ENCODE measurements around the gene SMIM10L1.

SMIM10L1 gene

GRCh38 chr12:11171145-11171968 lies at the start of gene SMIM10L1:
Gene SMIM10L1 (plus strand): TSS chr12:11171194. CDS start chr12:11171357, 163 bp downstream.
- ATAC-seq = peak; percentile 97
- no peaks in the 10 kb centered on the region for H3K9me3 Mint-ChIP-seq
- peaks cover 52% of the 10 kb centered on the region for H3K4me1 Mint-ChIP-seq

GRCh38 chr12:11130382-11130781 lies 40.6 kb upstream of the SMIM10L1 start:
- Mint-ChIP-seq H3K4me3 (no peak overlapping the region), H3K4me1 (peaks cover 20% of the 10 kb centered on the region), H3K27me3 (no peaks in the 10 kb centered on the region), H3K27ac (no peak overlapping the region), H3K9me3 (peaks cover 0 to 9% of the 10 kb centered on the region in 2 donors)
- ATAC-seq (no peak), DNase-seq (no peak)

More at GRCh38 chr12:11171145-11171968, at the start of gene SMIM10L1:
- no peaks in the 10 kb centered on the region for H3K27me3 Mint-ChIP-seq
- DNase-seq = peak; percentile 87 to 91
- H3K4me3 Mint-ChIP-seq = peak within 1 kb of the TSS; percentile 93 to 98
- H3K27ac Mint-ChIP-seq = peak within 1 kb of the TSS; percentile 99 to 100

GRCh38 chr12:11130999-11131398 lies 40.0 kb upstream of the SMIM10L1 start:
- no peak for DNase-seq
- ATAC-seq = no peak
- Mint-ChIP-seq H3K4me3 (no peak overlapping the region), H3K9me3 (peaks cover 0 to 9% of the 10 kb centered on the region in 2 donors), H3K27ac (no peak overlapping the region), H3K4me1 (peaks cover 24% of the 10 kb centered on the region), H3K27me3 (no peaks in the 10 kb centered on the region)

GRCh38 chr12:11133162-11133561 lies 37.8 kb upstream of the SMIM10L1 start:
- Mint-ChIP-seq H3K9me3 (peaks cover 0 to 4% of the 10 kb centered on the region in 2 donors), H3K27ac (no peak overlapping the region), H3K27me3 (no peaks in the 10 kb centered on the region), H3K4me1 (peaks cover 37% of the 10 kb centered on the region), H3K4me3 (no peak overlapping the region)
- ATAC-seq = no peak
- no peak for DNase-seq

GRCh38 chr12:11133816-11134215 lies 37.2 kb upstream of the SMIM10L1 start:
- Mint-ChIP-seq H3K27ac (no peak overlapping the region), H3K4me3 (no peak overlapping the region), H3K27me3 (no peaks in the 10 kb centered on the region), H3K4me1 (peaks cover 37% of the 10 kb centered on the region), H3K9me3 (peaks cover 0 to 4% of the 10 kb centered on the region in 2 donors)
- no peak for DNase-seq
- no peak for ATAC-seq

- no peak for ATAC-seq
- Mint-ChIP-seq H3K4me3 (no peak within 1 kb of the TSS), H3K4me1 (peaks cover 37% of the 10 kb centered on the region), H3K9me3 (peaks cover 0 to 4% of the 10 kb centered on the region in 2 donors), H3K27ac (no peak within 1 kb of the TSS), H3K27me3 (no peaks in the 10 kb centered on the region)
- no peak for DNase-seq
Observed at GRCh38 chr12:11134305-11134704, 36.7 kb upstream of the SMIM10L1 start, which contains the start of gene TAS2R30. Gene TAS2R30 (minus strand): TSS chr12:11134644. CDS start chr12:11134244, 400 bp downstream.

- H3K27ac Mint-ChIP-seq = no peak overlapping the region
- DNase-seq (no peak), ATAC-seq (peak; percentile 72)
- no peaks in the 10 kb centered on the region for H3K27me3 Mint-ChIP-seq
- no peak overlapping the region for H3K4me3 Mint-ChIP-seq
- H3K9me3 Mint-ChIP-seq = peaks cover 0 to 4% of the 10 kb centered on the region in 2 donors
- peaks cover 37% of the 10 kb centered on the region for H3K4me1 Mint-ChIP-seq
Observed at GRCh38 chr12:11136075-11136474, 34.9 kb upstream of the SMIM10L1 start.

- DNase-seq (no peak), ATAC-seq (no peak)
- Mint-ChIP-seq H3K27ac (no peak overlapping the region), H3K9me3 (peaks cover 16 to 26% of the 10 kb centered on the region in 2 donors), H3K4me3 (no peak overlapping the region), H3K4me1 (peaks cover 17% of the 10 kb centered on the region), H3K27me3 (no peaks in the 10 kb centered on the region)
Observed at GRCh38 chr12:11143352-11143751, 27.6 kb upstream of the SMIM10L1 start.

- Mint-ChIP-seq H3K27me3 (no peaks in the 10 kb centered on the region), H3K9me3 (peaks cover 16 to 26% of the 10 kb centered on the region in 2 donors), H3K27ac (no peak overlapping the region), H3K4me3 (no peak overlapping the region), H3K4me1 (peaks cover 17% of the 10 kb centered on the region)
- ATAC-seq (no peak), DNase-seq (no peak)
Observed at GRCh38 chr12:11144297-11144696, 26.7 kb upstream of the SMIM10L1 start.

- Mint-ChIP-seq H3K9me3 (peaks cover 21 to 26% of the 10 kb centered on the region in 2 donors), H3K27me3 (no peaks in the 10 kb centered on the region), H3K4me1 (peaks cover 10% of the 10 kb centered on the region), H3K4me3 (no peak overlapping the region), H3K27ac (no peak overlapping the region)
- ATAC-seq (no peak), DNase-seq (no peak)
Observed at GRCh38 chr12:11147420-11147819, 23.6 kb upstream of the SMIM10L1 start.

GRCh38 chr12:11150832-11151231 lies 20.2 kb upstream of the SMIM10L1 start:
- Mint-ChIP-seq H3K4me1 (peaks cover under 1% of the 10 kb centered on the region), H3K4me3 (no peak overlapping the region), H3K27ac (no peak overlapping the region), H3K27me3 (no peaks in the 10 kb centered on the region), H3K9me3 (peaks cover 6% of the 10 kb centered on the region in 2 donors)
- no peak for DNase-seq
- ATAC-seq = no peak

- Mint-ChIP-seq H3K9me3 (peaks cover 9 to 13% of the 10 kb centered on the region in 2 donors), H3K27ac (no peak overlapping the region), H3K4me1 (peaks cover 9% of the 10 kb centered on the region), H3K4me3 (no peak overlapping the region), H3K27me3 (no peaks in the 10 kb centered on the region)
- ATAC-seq = no peak
- DNase-seq = no peak
Observed at GRCh38 chr12:11152725-11153124, 18.3 kb upstream of the SMIM10L1 start.

- peaks cover 9 to 13% of the 10 kb centered on the region in 2 donors for H3K9me3 Mint-ChIP-seq
Observed at GRCh38 chr12:11154400-11154925, 16.5 kb upstream of the SMIM10L1 start.

GRCh38 chr12:11158885-11159444 lies 12.0 kb upstream of the SMIM10L1 start:
- Mint-ChIP-seq H3K9me3 (peaks cover 8 to 9% of the 10 kb centered on the region in 2 donors), H3K27ac (no peak overlapping the region), H3K4me3 (no peak overlapping the region), H3K4me1 (peaks cover 41% of the 10 kb centered on the region), H3K27me3 (no peaks in the 10 kb centered on the region)
- ATAC-seq (no peak), DNase-seq (no peak)

More at GRCh38 chr12:11154400-11154925, 16.5 kb upstream of the SMIM10L1 start:
- ATAC-seq (no peak), DNase-seq (no peak)
- peaks cover 14% of the 10 kb centered on the region for H3K4me1 Mint-ChIP-seq
- no peak overlapping the region for H3K27ac Mint-ChIP-seq
- no peaks in the 10 kb centered on the region for H3K27me3 Mint-ChIP-seq
- no peak overlapping the region for H3K4me3 Mint-ChIP-seq

GRCh38 chr12:11162502-11162901 lies 8.5 kb upstream of the SMIM10L1 start:
- Mint-ChIP-seq H3K4me3 (no peak overlapping the region), H3K27me3 (no peaks in the 10 kb centered on the region), H3K9me3 (no peaks in the 10 kb centered on the region), H3K4me1 (peaks cover 52% of the 10 kb centered on the region), H3K27ac (no peak overlapping the region)
- DNase-seq = no peak
- no peak for ATAC-seq

GRCh38 chr12:11164384-11164783 lies 6.6 kb upstream of the SMIM10L1 start:
- ATAC-seq = no peak
- no peaks in the 10 kb centered on the region for H3K9me3 Mint-ChIP-seq
- no peak for DNase-seq
- H3K27ac Mint-ChIP-seq = no peak overlapping the region
- no peaks in the 10 kb centered on the region for H3K27me3 Mint-ChIP-seq
- H3K4me1 Mint-ChIP-seq = peaks cover 65% of the 10 kb centered on the region
- no peak overlapping the region for H3K4me3 Mint-ChIP-seq

Data from stimulated activated naive CD8-positive, alpha-beta T cell treated with anti-CD3 and anti-CD28 coated beads, Interleukin-15, amount 100 ng/mL, for 72 hours (primary cell).